Hematopoietic multipotent progenitor cell (in vitro differentiated cells): Measurements from ENCODE around the gene LRRC45. TPM values are rescaled to one million over a fixed set of nuclear protein-coding genes. Genes with fewer than 3 reads are reported as not detected.

Experiments used
- DNase-seq, 3 donors: peaks; one replicate each; pipeline ENCODE4 v3.0.0-alpha.2; 2011 to 2015; ENCODE audit warnings: low read depth in 2 of 3, low spot score in 2 of 3
- total RNA-seq: library from RNA; depleted of rRNA; stranded (reverse); fragments of >200 nt; gene quantifications from one replicate; pipeline ENCODE4 v1.2.3, GENCODE V29; 2012

Gene LRRC45
- total RNA-seq, 1 donor, result 16.4 TPM

DNA sequence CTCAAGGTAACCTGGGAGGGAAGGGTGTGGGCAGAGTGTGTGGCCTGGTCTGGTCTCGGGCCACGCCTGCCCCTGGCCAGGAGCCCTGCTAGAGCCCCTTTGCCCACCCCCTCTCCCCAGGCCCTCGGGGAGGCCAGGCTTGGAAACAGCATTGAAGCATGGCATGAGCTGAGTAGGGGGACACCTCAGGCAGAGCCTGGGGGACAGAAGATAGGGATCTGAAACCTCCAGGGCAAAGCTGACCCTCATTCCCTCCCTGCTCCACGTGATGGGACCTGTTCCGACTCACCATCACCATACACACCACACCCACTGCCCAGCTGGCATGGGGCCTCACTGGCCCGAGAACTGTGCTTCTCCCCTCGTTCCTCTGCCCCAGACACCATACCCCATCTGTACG lies 26.0 kb downstream of the LRRC45 start:
- no peak for DNase-seq

GRCh38 chr17:82049521-82049971 lies 26.4 kb downstream of the LRRC45 start:
- DNase-seq, result no peak

DNA sequence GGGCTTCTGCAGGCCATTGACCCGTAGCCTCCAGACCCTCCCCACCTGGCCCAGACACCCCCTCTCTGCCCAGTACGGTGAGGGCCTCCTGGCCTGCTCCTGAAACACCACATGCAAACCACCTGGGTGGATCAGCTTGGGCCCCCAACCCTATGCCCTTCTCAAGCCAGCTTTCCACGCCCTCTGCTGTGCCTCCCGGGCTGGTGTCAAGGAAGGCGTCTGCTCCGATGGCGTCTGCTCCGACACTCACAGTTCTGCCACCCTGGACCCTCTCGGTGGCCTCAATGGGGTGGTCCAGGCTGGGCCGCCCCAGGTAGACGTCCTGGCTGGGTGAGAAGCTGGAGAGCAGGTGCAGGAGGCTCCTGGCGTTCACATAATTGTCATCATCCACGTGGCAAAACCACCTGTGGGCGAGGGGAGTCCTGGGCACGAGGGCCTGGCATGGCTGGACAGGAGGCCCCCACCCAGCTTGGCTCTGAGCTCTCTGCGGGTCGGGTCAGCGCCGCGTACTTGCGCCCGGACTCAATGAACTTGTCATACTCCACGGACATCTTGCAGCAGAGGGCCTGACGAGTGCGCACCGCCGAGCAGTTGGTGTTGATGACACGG lies 27.2 kb downstream of the LRRC45 start:
- no peak for DNase-seq

- DNase-seq, result no peak
Observed at GRCh38 chr17:82050761-82051641, 27.9 kb downstream of the LRRC45 start.

GRCh38 chr17:82051776-82052637 lies 28.9 kb downstream of the LRRC45 start, which contains the start of the genes GPS1 and RFNG:
Gene GPS1, plus strand, starts transcription at chr17:82051898. Its CDS starts 34 bp downstream, at chr17:82051932.
Gene RFNG, minus strand, starts transcription at chr17:82051811. Its CDS starts 45 bp downstream, at chr17:82051766.
- DNase-seq, result peak; percentile 38 to 61 (median 59)

GRCh38 chr17:82052638-82053059 lies 29.5 kb downstream of the LRRC45 start:
- DNase-seq, result no peak

GRCh38 chr17:82053130-82053529 lies 30.0 kb downstream of the LRRC45 start:
- DNase-seq, result no peak

DNA sequence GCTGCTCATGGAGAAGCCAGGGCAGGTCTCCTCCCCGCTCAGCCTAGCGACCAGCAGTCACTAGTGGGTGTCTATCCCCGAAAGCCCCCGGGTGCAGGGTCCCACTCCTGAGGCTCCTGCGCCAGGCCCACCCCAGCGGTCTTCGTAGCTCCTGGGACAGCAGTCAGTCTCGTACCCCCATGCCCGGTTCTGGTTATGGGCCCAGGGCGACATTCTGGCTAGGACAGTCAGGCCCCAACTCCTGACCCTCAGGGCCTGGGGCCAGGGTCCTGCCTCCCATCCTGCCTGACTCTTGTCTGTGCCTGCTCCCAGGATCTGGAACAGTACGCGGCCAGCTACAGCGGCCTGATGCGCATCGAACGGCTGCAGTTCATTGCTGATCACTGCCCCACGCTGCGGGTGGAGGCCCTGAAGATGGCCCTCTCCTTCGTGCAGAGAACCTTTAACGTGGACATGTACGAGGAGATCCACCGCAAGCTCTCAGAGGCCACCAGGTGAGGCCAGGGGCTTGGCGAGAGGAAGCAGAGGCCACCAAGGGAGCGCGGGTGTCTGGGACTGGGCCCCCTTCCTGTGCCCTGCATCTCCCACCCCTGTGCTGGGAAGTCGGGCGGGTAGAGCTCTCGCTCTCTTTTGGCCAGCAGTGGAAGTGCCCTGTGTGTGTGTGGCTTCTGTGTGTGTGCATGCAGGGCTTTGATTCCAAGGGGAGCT lies 30.6 kb downstream of the LRRC45 start:
- no peak for DNase-seq

DNA sequence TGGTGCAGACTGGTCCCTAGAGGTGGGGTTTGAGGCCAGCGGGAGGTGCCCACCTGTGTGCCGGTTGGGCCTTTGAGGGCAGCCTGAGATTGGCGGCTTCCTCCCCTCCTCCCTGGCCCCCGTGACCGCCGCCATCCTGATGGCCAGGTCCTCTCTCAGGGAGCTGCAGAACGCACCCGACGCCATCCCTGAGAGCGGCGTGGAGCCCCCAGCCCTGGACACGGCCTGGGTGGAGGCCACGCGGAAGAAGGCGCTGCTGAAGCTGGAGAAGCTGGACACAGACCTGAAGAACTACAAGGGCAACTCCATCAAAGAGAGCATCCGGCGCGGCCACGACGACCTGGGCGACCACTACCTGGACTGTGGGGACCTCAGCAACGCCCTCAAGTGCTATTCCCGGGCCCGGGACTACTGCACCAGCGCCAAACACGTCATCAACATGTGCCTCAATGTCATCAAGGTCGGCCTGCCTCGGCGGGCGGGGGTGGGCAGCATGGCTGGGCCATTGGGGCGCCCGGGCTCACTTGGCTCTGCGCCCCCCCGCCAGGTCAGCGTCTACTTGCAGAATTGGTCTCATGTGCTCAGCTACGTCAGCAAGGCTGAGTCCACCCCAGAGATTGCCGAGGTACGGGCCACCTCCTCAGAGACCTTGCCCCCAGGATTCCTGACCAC lies 31.4 kb downstream of the LRRC45 start:
- DNase-seq, result no peak

- DNase-seq, result no peak
Observed at GRCh38 chr17:82055023-82055964, 32.2 kb downstream of the LRRC45 start.

DNA sequence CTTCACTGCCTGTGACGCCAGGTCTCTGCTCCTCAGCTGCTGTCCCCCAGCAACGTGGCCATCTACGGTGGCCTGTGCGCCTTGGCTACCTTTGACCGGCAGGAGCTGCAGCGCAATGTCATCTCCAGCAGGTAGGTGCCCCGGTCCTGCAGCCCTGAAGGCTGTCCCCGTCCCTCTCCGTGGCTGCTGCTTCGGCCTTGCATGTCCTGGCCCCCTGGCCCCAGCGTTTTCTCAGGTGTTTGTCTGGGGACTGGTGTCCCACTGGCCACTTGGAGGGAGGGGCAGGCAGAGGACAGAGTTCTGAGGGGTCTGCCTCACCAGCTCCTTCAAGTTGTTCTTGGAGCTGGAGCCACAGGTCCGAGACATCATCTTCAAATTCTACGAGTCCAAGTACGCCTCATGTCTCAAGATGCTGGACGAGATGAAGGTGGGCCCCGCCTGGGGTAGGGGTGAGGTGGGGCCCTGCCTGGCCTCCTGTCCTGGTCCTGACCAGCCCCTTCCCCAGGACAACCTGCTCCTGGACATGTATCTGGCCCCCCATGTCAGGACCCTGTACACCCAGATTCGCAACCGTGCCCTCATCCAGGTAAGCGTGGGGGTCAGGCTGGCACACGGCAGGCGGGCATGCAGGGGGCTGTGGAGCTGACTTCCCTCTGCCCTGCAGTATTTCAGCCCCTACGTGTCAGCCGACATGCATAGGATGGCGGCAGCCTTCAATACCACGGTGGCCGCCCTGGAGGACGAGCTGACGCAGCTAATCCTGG lies 33.0 kb downstream of the LRRC45 start:
- DNase-seq, result no peak

- DNase-seq, result no peak
Observed at GRCh38 chr17:82056729-82057621, 33.9 kb downstream of the LRRC45 start.

DNA sequence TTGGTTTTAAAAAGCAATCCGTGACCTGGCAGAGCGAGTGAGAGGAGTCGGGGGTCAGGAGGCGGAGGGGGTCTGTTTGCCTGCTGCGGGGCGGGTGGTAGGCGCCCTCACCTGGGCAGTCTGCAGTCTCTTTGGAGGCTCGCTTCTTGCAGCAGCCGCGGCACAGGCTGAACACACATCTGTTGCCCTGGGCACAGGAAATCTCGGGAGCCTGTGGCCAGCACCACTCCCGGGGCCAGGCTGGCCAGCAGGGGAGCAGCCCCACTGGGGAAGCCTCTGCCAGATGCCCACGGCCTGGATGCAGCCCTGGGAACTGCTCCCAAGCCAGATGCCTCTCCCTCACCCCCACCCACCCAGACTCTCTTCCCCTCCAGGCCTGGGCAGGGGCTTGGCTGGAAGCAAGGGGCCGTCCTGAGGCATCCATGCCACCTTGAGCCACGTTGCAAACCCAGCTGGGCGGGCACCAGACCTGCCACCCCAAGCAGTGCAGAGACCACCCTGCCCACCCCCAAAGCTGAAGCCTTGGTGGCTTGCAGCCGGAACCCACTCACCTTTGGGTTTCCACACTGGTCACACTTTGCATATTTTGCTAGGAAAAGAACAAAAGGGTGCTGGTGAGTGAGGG lies 35.2 kb downstream of the LRRC45 start:
- DNase-seq, result no peak

DNA sequence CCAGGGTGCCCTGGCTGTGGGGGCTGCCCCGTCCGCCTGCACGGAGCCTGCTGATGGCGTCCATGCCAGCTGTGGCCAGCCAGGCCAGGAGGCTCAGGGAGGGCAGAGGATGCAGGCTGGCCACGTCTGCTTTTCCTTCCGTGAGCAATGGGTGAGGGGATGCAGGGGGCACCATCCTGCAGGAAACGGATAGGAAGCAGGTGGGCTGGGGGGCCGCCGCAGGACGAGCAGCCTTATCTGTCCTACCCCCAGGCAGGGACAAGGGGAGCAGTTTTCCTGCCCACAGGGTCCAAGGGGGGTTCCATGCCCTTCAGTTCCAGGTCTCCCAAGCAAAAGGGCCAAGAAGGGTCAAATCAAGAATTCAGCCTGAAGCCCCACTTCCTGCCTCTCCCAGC lies 35.7 kb downstream of the LRRC45 start:
- DNase-seq, result no peak

DNA sequence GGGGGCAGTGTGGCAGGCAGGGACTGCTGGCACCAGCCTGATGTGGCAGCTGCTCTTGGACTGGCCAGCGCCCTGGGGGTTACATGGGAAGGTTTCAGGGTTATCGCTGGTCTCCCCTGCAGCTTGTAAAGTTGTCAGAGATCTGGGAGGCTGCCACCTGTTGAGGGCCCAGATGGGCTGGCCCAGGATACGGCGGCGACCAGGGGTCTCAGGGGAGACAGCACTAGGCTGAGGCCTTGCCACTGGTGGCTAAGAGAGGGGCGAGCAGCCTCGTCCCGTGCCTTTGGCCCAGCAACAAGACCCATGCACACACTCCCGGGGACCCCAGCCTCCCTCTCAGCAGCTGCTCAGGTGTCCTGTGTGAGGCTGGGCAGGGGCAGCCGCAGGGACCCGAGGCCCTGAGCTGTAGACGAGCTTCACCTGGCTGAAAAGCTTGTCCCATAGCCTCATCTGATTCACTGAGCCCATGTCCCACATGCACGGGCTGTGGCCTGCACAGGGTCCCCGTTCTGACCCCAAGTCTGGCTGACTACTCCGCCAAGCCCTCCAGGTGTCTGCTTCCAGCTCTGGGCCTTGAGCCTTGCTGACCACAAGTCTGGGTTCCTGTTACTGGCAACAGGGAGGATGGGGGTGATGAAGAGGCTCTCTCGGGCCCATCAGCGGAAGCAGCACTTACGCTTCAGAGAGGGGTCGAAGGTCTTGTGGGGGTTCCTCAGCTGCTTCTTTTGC lies 36.3 kb downstream of the LRRC45 start:
- no peak for DNase-seq

DNA sequence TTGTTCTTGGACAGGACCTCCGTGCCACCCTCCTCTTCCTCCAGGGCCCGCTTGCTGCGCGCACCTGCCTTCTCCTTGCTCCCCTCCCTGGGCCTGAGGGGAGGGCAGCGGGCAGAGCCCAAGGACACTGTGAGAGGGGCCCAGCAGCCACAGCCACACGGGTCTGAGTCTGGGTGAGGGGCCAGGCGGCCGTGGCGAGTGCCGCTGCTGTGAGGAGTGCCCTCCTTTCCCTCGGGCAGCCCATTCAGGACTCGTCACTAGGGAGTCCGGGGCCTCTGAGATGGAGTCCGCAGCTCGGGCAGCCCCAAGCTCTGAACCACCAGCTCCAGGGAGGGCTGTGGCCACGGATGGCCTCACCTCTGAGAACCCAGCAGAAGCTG lies 36.9 kb downstream of the LRRC45 start:
- no peak for DNase-seq
